H1 (cell line): Measurements from ENCODE around the gene LCE6A. TPM values are rescaled to one million over a fixed set of nuclear protein-coding genes. Genes with fewer than 3 reads are reported as not detected.

ENCODE experiments used
- CTCF ChIA-PET: fragments of 300-600 bp; sonication (Branson Sonifier 250); formaldehyde crosslinking; loops from one replicate; lab custom pipeline; 2021; ENCODE audit not compliant: partially characterized antibody; lab: Charles Lee
- POLR2A ChIA-PET: fragments of 300-600 bp; sonication (Branson Sonifier 250); formaldehyde crosslinking; loops from one replicate; lab custom pipeline; 2021; ENCODE audit warnings: inconsistent platforms; ENCODE audit not compliant: partially characterized antibody; lab: Charles Lee
- DNase-seq, 2 experiments: peaks; one replicate each; pipeline versions ENCODE4 v3.0.0 to v3.0.0-alpha.2; 2010 to 2022; ENCODE audit warnings: low spot score in 2 of 2, low read depth in 1 of 2, mixed read lengths in 1 of 2
- FAIRE-seq: peaks from 2 replicates; lab custom pipeline; 2011; peaks lifted over from hg19 to GRCh38; lab: Jason Lieb, UNC
- H2AFZ ChIP-seq: 2 replicates; pipeline ENCODE4 v1.8.1; 2012; ENCODE audit warnings: low read length, inconsistent platforms
- H2AK5ac ChIP-seq: 2 replicates; pipeline ENCODE4 v1.6.1; 2013; ENCODE audit warnings: low read depth, low read length
- H2BK120ac ChIP-seq: replicated peaks from 2 replicates; pipeline ENCODE3; 2013; ENCODE audit warnings: low read depth, low read length, inconsistent platforms
- H2BK12ac ChIP-seq: 2 replicates; pipeline ENCODE4 v1.6.1; 2013; ENCODE audit warnings: low read depth, low read length
- H2BK15ac ChIP-seq: 2 replicates; pipeline ENCODE4 v1.6.1; 2013; ENCODE audit warnings: low read length
- H2BK20ac ChIP-seq: 2 replicates; pipeline ENCODE4 v1.6.1; 2013; ENCODE audit warnings: low read length
- H2BK5ac ChIP-seq: 2 replicates; pipeline ENCODE4 v1.6.1; 2013; ENCODE audit warnings: low read depth, low read length
- H3K14ac ChIP-seq: 2 replicates; pipeline ENCODE4 v1.6.1; 2013; ENCODE audit warnings: inconsistent platforms; ENCODE audit not compliant: insufficient read length
- H3K18ac ChIP-seq: 2 replicates; pipeline ENCODE4 v1.6.1; 2013; ENCODE audit warnings: low read length; ENCODE audit errors: extremely low read depth
- H3K23ac ChIP-seq: 2 replicates; pipeline ENCODE4 v1.6.1; 2013; ENCODE audit warnings: inconsistent platforms; ENCODE audit not compliant: insufficient read length
- H3K23me2 ChIP-seq: 2 replicates; pipeline ENCODE4 v1.6.1; 2013; ENCODE audit warnings: low read depth, low read length
- H3K27ac ChIP-seq: 2 replicates; pipeline ENCODE4 v1.6.1; 2011; ENCODE audit warnings: low read depth, low read length, inconsistent platforms
- H3K27me3 ChIP-seq, 4 experiments: replicated peaks in 1 of 4; 1 replicate in 1 of 4; 2 replicates in 3 of 4; pipeline versions ENCODE4 v1.6.1 to v1.8.1; 2011 to 2013; ENCODE audit warnings: low read length in 3 of 4, mild to moderate bottlenecking in 3 of 4, inconsistent platforms in 2 of 4, mixed read lengths in 2 of 4, moderate library complexity in 1 of 4; ENCODE audit not compliant: control insufficient read depth in 3 of 4, insufficient read depth in 3 of 4; ENCODE audit errors: extremely low read depth in 1 of 4
- H3K36me3 ChIP-seq, 4 experiments: 2 replicates each; pipeline versions ENCODE4 v1.6.1 to v1.8.1; 2011 to 2013; ENCODE audit warnings: mild to moderate bottlenecking in 4 of 4, low read length in 3 of 4, moderate library complexity in 2 of 4, control low read depth in 1 of 4, inconsistent platforms in 1 of 4; ENCODE audit not compliant: insufficient read depth in 4 of 4, control insufficient read depth in 2 of 4
- H3K4ac ChIP-seq: replicated peaks from 2 replicates; pipeline ENCODE3; 2013; ENCODE audit warnings: low read length, low read depth, mixed read lengths, inconsistent platforms; ENCODE audit not compliant: insufficient read length
- H3K4me1 ChIP-seq, 4 experiments: replicated peaks in 1 of 4; 1 replicate in 1 of 4; 2 replicates in 3 of 4; pipeline versions ENCODE4 v1.6.1 to v1.8.1; 2011 to 2013; ENCODE audit warnings: low read length in 3 of 4, inconsistent platforms in 2 of 4, mixed read lengths in 1 of 4; ENCODE audit not compliant: insufficient read depth in 4 of 4, control insufficient read depth in 3 of 4
- H3K4me2 ChIP-seq, 2 experiments: 2 replicates each; pipeline versions ENCODE4 v1.6.1 to v1.8.1; 2011 to 2013; ENCODE audit warnings: low read depth in 2 of 2, low read length in 2 of 2, control low read depth in 1 of 2, inconsistent platforms in 1 of 2, mild to moderate bottlenecking in 1 of 2; ENCODE audit not compliant: insufficient read depth in 1 of 2
- H3K4me3 ChIP-seq, 4 experiments: fragments of 200-600, 300-600 bp in 1 of 4; sonication (generic), shearing (Covaris generic), sonication (Bioruptor Twin) in 1 of 4; 2 replicates each; pipeline versions ENCODE4 v1.5.1 to v1.8.1; 2011 to 2016; ENCODE audit warnings: low read length in 4 of 4, low read depth in 3 of 4, control low read depth in 2 of 4, inconsistent platforms in 2 of 4, mild to moderate bottlenecking in 2 of 4, mixed read lengths in 1 of 4, moderate library complexity in 1 of 4; ENCODE audit not compliant: insufficient read depth in 2 of 4; ENCODE audit errors: extremely low read depth in 1 of 4
- H3K56ac ChIP-seq: replicated peaks from 2 replicates; pipeline ENCODE3; 2013; ENCODE audit warnings: low read depth, mild to moderate bottlenecking, mixed read lengths, low read length, inconsistent platforms; ENCODE audit not compliant: insufficient read length
- H3K79me1 ChIP-seq: 2 replicates; pipeline ENCODE4 v1.6.1; 2013; ENCODE audit warnings: low read depth, low read length, control low read depth
- H3K79me2 ChIP-seq, 2 experiments: 2 replicates each; pipeline versions ENCODE4 v1.6.1 to v1.8.1; 2012 to 2013; ENCODE audit warnings: low read length in 2 of 2, mild to moderate bottlenecking in 2 of 2, inconsistent platforms in 1 of 2; ENCODE audit not compliant: insufficient read depth in 2 of 2, control insufficient read depth in 1 of 2
- H3K9ac ChIP-seq, 4 experiments: replicated peaks in 1 of 4; 1 replicate in 1 of 4; 2 replicates in 3 of 4; pipeline versions ENCODE4 v1.6.1 to v1.8.1; 2011 to 2013; ENCODE audit warnings: low read depth in 3 of 4, low read length in 3 of 4, control low read depth in 2 of 4, mild to moderate bottlenecking in 2 of 4, moderate library complexity in 2 of 4, inconsistent platforms in 1 of 4; ENCODE audit errors: extremely low read depth in 1 of 4
- H3K9me3 ChIP-seq, 2 experiments: 2 replicates each; pipeline versions ENCODE4 v1.6.1 to v1.8.1; 2012 to 2013; ENCODE audit warnings: mild to moderate bottlenecking in 2 of 2, moderate library complexity in 2 of 2, control low read depth in 1 of 2, inconsistent platforms in 1 of 2, low read depth in 1 of 2, low read length in 1 of 2, mixed read lengths in 1 of 2; ENCODE audit not compliant: insufficient read depth in 2 of 2
- H4K20me1 ChIP-seq, 2 experiments: replicated peaks in 1 of 2; 2 replicates each; pipeline versions ENCODE3 to v1.8.1; 2011 to 2013; ENCODE audit warnings: inconsistent platforms in 2 of 2, low read length in 2 of 2, mild to moderate bottlenecking in 1 of 2; ENCODE audit not compliant: insufficient read depth in 2 of 2, control insufficient read depth in 1 of 2
- H4K5ac ChIP-seq: 2 replicates; pipeline ENCODE4 v1.6.1; 2013; ENCODE audit warnings: low read length, low read depth, mixed read lengths, inconsistent platforms; ENCODE audit not compliant: insufficient read length
- H4K8ac ChIP-seq: 2 replicates; pipeline ENCODE4 v1.8.0; 2013; ENCODE audit warnings: mild to moderate bottlenecking, moderate library complexity, low read length, inconsistent platforms; ENCODE audit not compliant: insufficient read depth; ENCODE audit errors: extremely low read depth
- H4K91ac ChIP-seq: replicated peaks from 2 replicates; pipeline ENCODE3; 2013; ENCODE audit warnings: low read length, mixed read lengths, inconsistent platforms; ENCODE audit not compliant: insufficient read length
- NANOG ChIP-seq: IDR thresholded peaks from 2 replicates; pipeline ENCODE4 v1.6.1; 2011; ENCODE audit warnings: low read length, low read depth, mild to moderate bottlenecking, inconsistent platforms; ENCODE audit not compliant: insufficient read depth, poor library complexity, severe bottlenecking
- SIX5 ChIP-seq: IDR thresholded peaks from 2 replicates; pipeline ENCODE4 v1.6.1; 2011; ENCODE audit warnings: mild to moderate bottlenecking, low read depth, low read length
- WGBS, 2 experiments: shearing (Covaris generic) in 1 of 2; methylation state at CpG; one replicate each; pipeline versions ENCODE4 v1.1.6 to v1.1.7; 2013 to 2015; ENCODE audit warnings: low lambda C conversion rate in 2 of 2, mixed read lengths in 2 of 2, inconsistent platforms in 1 of 2, low coverage in 1 of 2, missing lambda C conversion rate in 1 of 2; ENCODE audit not compliant: insufficient replicate concordance in 2 of 2, insufficient coverage in 1 of 2, insufficient read length in 1 of 2; ENCODE audit errors: extremely low coverage in 1 of 2, missing lambda C conversion rate in 1 of 2; 5-methylcytosine and 5-hydroxymethylcytosine counted together
- polyA plus RNA-seq, 7 experiments: library from polyadenylated mRNA; depleted of rRNA in 3 of 7; stranded (reverse) in 5 of 7; unstranded in 2 of 7; fragments of >200 nt in 5 of 7; fragments of 200-250 nt in 2 of 7; gene quantifications; 1 replicate in 5 of 7; 2 replicates in 1 of 7; 4 replicates in 1 of 7; pipeline versions ENCODE4 v1.2.1 to v1.2.3, GENCODE V29; 2011 to 2013; ENCODE audit warnings: missing spikeins in 2 of 7, mixed read lengths in 2 of 7
- total RNA-seq: library from RNA; stranded (reverse); fragmentation: NEBNext Ultra II Directional; extraction: Animal tissue kit (Norgen Biotek cat#: 25700); gene quantifications from 2 replicates; pipeline ENCODE4 v1.2.1, GENCODE V29; 2021

Gene LCE6A
- total and polyA plus RNA-seq, 2 of the 8 experiments (the other 6 are each of a cell fraction or from before 2014, with no cell fraction given), result not detected

DNA sequence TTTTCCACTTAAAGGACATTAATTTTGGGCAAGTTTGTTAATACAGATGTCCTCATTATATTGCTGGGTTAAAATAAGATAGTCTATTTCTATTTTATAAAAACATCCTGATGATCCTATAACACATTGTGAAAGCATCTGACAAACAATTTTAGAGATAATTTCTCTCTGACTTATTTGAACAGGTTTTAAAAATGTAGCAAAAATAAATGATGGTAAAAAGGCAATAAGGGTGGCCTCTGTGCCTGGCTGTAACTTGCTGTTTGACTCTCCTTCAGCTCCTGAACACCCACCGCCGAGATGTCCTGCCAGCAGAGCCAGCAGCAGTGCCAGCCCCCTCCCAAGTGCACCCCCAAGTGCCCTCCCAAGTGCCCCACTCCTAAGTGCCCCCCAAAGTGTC is 15.5 kb upstream of the LCE6A start, which contains the start of gene LCE1A:
Gene LCE1A (plus strand): TSS at position 301 of the 400 bp plus-strand sequence. CDS start 0 bp downstream, at position 301.
- H4K8ac ChIP-seq, result no peak within 1 kb of the TSS
- no peaks in the 10 kb centered on the region for H3K4me1 ChIP-seq
- no peak within 1 kb of the TSS for H2BK15ac ChIP-seq
- H4K5ac ChIP-seq, result no peak within 1 kb of the TSS
- H3K9me3 ChIP-seq, result peaks cover 55 to 66% of the 10 kb centered on the region in 2 experiments
- no peak within 1 kb of the TSS for H2BK5ac ChIP-seq
- H4K20me1 ChIP-seq, result no peaks in the 10 kb centered on the region
- no peak within 1 kb of the TSS for H2BK20ac ChIP-seq
- POLR2A ChIA-PET, result no interaction called here
- H3K4me2 ChIP-seq, result no peak within 1 kb of the TSS
- H2AFZ ChIP-seq, result no peak within 1 kb of the TSS
- WGBS, 2 experiments, result 83% methylated on average over 2 of the region's 2 CpGs; no CpG with 5 or more reads in 1 of the 2 experiments
- H3K23ac ChIP-seq, result no peak within 1 kb of the TSS
- CTCF ChIA-PET, result no interaction called here
- H3K36me3 ChIP-seq, result no peaks in the 10 kb centered on the region
- no peaks in the 10 kb centered on the region for H3K79me2 ChIP-seq
- H3K4ac ChIP-seq, result no peak within 1 kb of the TSS
- no peaks in the 10 kb centered on the region for H3K79me1 ChIP-seq
- DNase-seq, result no peak
- no peak within 1 kb of the TSS for H2BK12ac ChIP-seq
- H4K91ac ChIP-seq, result no peak within 1 kb of the TSS
- no peak within 1 kb of the TSS for H3K9ac ChIP-seq
- no peak within 1 kb of the TSS for H2AK5ac ChIP-seq
- H3K27ac ChIP-seq, result no peak within 1 kb of the TSS
- no peaks in the 10 kb centered on the region for H3K23me2 ChIP-seq
- FAIRE-seq, result no peak
- no peak within 1 kb of the TSS for H3K56ac ChIP-seq
- no peak within 1 kb of the TSS for H2BK120ac ChIP-seq
- H3K18ac ChIP-seq, result no peak within 1 kb of the TSS
- H3K4me3 ChIP-seq, result no peak within 1 kb of the TSS
- no peaks in the 10 kb centered on the region for H3K27me3 ChIP-seq
- H3K14ac ChIP-seq, result no peak within 1 kb of the TSS
- no peak for TF ChIP-seq SIX5
- no peak for TF ChIP-seq NANOG
